Dermis blood vessel endothelial cell (primary cell): ENCODE data around the gene MYPN. TPM values are rescaled to one million over a fixed set of nuclear protein-coding genes. Genes with fewer than 3 reads are reported as not detected.
"Not testable (repeated sequence)": the region's sequence is repeated elsewhere in the genome, so short reads cannot be mapped to it uniquely, and the experiment has no call there.

Experiments used
- DNase-seq: peaks from one replicate; pipeline ENCODE4 v3.0.0; 2010
- total RNA-seq: library from RNA; depleted of rRNA; stranded (reverse); fragments of >200 nt; gene quantifications from 2 replicates; pipeline ENCODE4 v1.2.3, GENCODE V29; 2014

Gene MYPN
- total RNA-seq, 1 donor from 2014 or later, result not detected

- DNase-seq, result peak; percentile 22
These were observed 26.1 kb downstream of the MYPN start for GRCh38 chr10:68135362-68135761.

- DNase-seq, result peak; percentile 76
These were observed 26.9 kb downstream of the MYPN start for GRCh38 chr10:68135922-68136792.

GRCh38 chr10:68137171-68137570 lies 27.9 kb downstream of the MYPN start:
- no peak for DNase-seq

- DNase-seq, result no peak
These were observed 29.2 kb downstream of the MYPN start for GRCh38 chr10:68138526-68138925.

- DNase-seq, result no peak
These were observed 30.4 kb downstream of the MYPN start for GRCh38 chr10:68139448-68140272.

- DNase-seq, result peak; percentile 85
These were observed 33.5 kb downstream of the MYPN start for GRCh38 chr10:68142761-68143160.

- DNase-seq, result no peak
These were observed 35.4 kb downstream of the MYPN start for GRCh38 chr10:68144709-68145108.

- DNase-seq, result no peak
These were observed 36.4 kb downstream of the MYPN start for GRCh38 chr10:68145705-68146104.

- DNase-seq, result no peak
These were observed 36.8 kb downstream of the MYPN start for GRCh38 chr10:68146133-68146532.

- no peak for DNase-seq
These were observed 42.2 kb downstream of the MYPN start for GRCh38 chr10:68151453-68151852.

GRCh38 chr10:68153473-68154210 lies 44.4 kb downstream of the MYPN start:
- DNase-seq, result peak; percentile 92

GRCh38 chr10:68154211-68154497 lies 44.9 kb downstream of the MYPN start:
- peak; percentile 51 for DNase-seq

GRCh38 chr10:68155615-68156210 lies 46.4 kb downstream of the MYPN start:
- no peak for DNase-seq

GRCh38 chr10:68156373-68157185 lies 47.3 kb downstream of the MYPN start:
- DNase-seq, result peak; percentile 87

GRCh38 chr10:68157522-68157921 lies 48.2 kb downstream of the MYPN start:
- DNase-seq, result not testable (repeated sequence)

GRCh38 chr10:68158031-68158430 lies 48.7 kb downstream of the MYPN start:
- DNase-seq, result no peak

GRCh38 chr10:68163735-68164134 lies 54.4 kb downstream of the MYPN start:
- DNase-seq, result no peak

GRCh38 chr10:68165643-68166042 lies 56.4 kb downstream of the MYPN start:
- DNase-seq, result no peak

- no peak for DNase-seq
These were observed 57.7 kb downstream of the MYPN start for GRCh38 chr10:68166871-68167585.

- no peak for DNase-seq
These were observed 58.4 kb downstream of the MYPN start for GRCh38 chr10:68167586-68168189.
